ENCODE measurements around the gene CFLAR. TPM values are rescaled to one million over a fixed set of nuclear protein-coding genes. Genes with fewer than 3 reads are reported as not detected.
A peak's percentile ranks its signal among the peaks of the same experiment; 100 is the strongest.

CFLAR gene
- total RNA-seq, 4 donors from 2014 or later = 157 to 526 (median 297) TPM

GRCh38 chr2:201107624-201108023, 8.3 kb upstream of the CFLAR start:
- TF ChIP-seq CTCF (IDR thresholded peaks at IDR 0.05) = no peak
- no peak for TF ChIP-seq POLR2A (IDR thresholded peaks at IDR 0.05)
- Histone ChIP-seq H3K36me3 (no peaks in the 10 kb centered on the region), H3K4me3 (no peak overlapping the region), H3K4me1 (no peaks in the 10 kb centered on the region), H3K27me3 (no peaks in the 10 kb centered on the region), H3K27ac (no peak overlapping the region), H3K9me3 (no peaks in the 10 kb centered on the region)
- no peak for DNase-seq

DNA sequence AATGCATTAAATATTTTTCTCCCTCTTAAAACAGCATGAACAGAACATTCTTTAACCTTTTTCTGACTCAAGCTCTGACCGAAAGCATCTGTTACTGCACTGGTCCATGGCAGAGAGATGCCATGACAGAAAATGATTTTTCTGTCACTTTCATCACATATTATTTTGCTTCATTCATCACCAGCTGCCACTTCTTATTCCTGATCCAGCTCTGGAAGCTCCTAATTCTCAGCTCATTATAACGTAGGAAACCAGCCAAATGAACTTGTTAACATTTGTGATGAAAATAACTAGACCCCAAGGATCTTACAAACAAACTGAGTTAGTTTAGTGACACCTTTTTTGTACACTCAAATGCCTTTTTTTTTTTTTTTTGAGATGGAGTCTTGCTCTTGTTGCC, 7.6 kb upstream of the CFLAR start:
- TF ChIP-seq POLR2A (IDR thresholded peaks at IDR 0.05) = no peak
- no peak for TF ChIP-seq CTCF (IDR thresholded peaks at IDR 0.05)
- Histone ChIP-seq H3K4me3 (no peak overlapping the region), H3K27ac (no peak overlapping the region), H3K4me1 (no peaks in the 10 kb centered on the region), H3K9me3 (no peaks in the 10 kb centered on the region), H3K36me3 (no peaks in the 10 kb centered on the region), H3K27me3 (no peaks in the 10 kb centered on the region)
- no peak for DNase-seq

- Histone ChIP-seq H3K27me3 (no peaks in the 10 kb centered on the region), H3K36me3 (no peaks in the 10 kb centered on the region), H3K4me3 (no peak overlapping the region), H3K27ac (no peak overlapping the region), H3K9me3 (no peaks in the 10 kb centered on the region), H3K4me1 (no peaks in the 10 kb centered on the region)
- TF ChIP-seq CTCF (IDR thresholded peaks at IDR 0.05) (no peak), POLR2A (IDR thresholded peaks at IDR 0.05) (no peak)
- DNase-seq = no peak
These were observed 6.8 kb upstream of the CFLAR start for GRCh38 chr2:201109186-201109585.

DNA sequence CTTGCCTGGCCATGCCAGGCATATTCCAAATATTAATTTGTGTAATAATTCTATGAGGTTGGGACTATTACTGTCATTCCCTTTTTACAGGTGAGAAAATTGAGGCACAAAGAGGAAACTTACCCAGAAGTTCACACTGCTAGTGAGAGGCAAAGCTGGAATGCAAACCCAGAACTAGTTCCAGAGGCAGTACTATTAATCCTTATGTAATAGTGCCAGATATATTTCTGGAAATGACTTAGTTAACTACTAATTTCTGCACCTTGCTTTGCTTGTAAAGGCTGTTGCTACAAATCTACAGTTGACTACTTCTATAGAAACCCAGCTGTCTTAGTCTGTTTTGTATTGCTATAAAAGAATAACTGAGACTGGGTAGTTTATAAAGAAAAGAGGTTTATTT, 5.3 kb upstream of the CFLAR start:
- no peak overlapping the region for H3K27ac ChIP-seq
- H3K36me3 ChIP-seq = no peaks in the 10 kb centered on the region
- H3K4me3 ChIP-seq = no peak overlapping the region
- TF ChIP-seq POLR2A (IDR thresholded peaks at IDR 0.05) (no peak), CTCF (IDR thresholded peaks at IDR 0.05) (no peak)
- H3K27me3 ChIP-seq = no peaks in the 10 kb centered on the region
- H3K9me3 ChIP-seq = no peaks in the 10 kb centered on the region
- DNase-seq = no peak
- H3K4me1 ChIP-seq = peaks cover 0 to 4% (median 0%) of the 10 kb centered on the region in 4 donors

GRCh38 chr2:201111096-201111495, 4.9 kb upstream of the CFLAR start:
- DNase-seq = no peak
- no peak for TF ChIP-seq CTCF (IDR thresholded peaks at IDR 0.05)
- Histone ChIP-seq H3K4me3 (no peak overlapping the region), H3K27ac (no peak overlapping the region), H3K4me1 (peaks cover 0 to 4% (median 0%) of the 10 kb centered on the region in 4 donors), H3K36me3 (no peaks in the 10 kb centered on the region), H3K9me3 (no peaks in the 10 kb centered on the region), H3K27me3 (no peaks in the 10 kb centered on the region)

DNA sequence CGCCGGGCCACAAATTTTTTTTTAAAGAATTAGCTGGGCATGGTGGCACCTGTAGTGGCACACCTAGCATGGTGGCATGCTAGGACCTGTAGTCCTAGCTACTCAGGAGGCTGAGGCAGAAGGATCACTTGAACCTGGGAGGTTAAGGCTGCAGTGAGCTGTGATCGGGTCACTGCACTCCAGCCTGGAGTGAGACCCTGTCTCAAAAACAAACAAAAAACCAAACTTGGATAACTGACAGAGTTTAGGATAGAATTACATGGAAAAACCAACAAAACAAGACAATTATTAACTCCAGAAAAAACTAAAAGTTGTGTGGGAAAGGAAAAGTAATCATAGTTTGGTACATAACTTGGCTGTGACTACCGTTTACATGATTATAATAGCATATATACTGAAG, 1.6 kb upstream of the CFLAR start:
- Histone ChIP-seq H3K4me3 (peak overlapping the region in 1 of 4 donors; percentile 1), H3K9me3 (no peaks in the 10 kb centered on the region), H3K4me1 (peaks cover 0 to 8% (median 0%) of the 10 kb centered on the region in 4 donors), H3K27me3 (no peaks in the 10 kb centered on the region), H3K36me3 (no peaks in the 10 kb centered on the region), H3K27ac (no peak overlapping the region)
- no peak for DNase-seq
- no peak for TF ChIP-seq CTCF (IDR thresholded peaks at IDR 0.05)
- TF ChIP-seq POLR2A (IDR thresholded peaks at IDR 0.05) = no peak

Data from Peyer's patch (tissue), 4 donors.